VCaP (cell line): ENCODE measurements around the gene PPARGC1A.

ENCODE experiments used
- H3K27ac ChIP-seq: fragments of 450-650 bp; 2 replicates; pipeline ENCODE4 v1.5.1; 2017
- CTCF ChIP-seq: fragments of 450-650 bp; conservative IDR thresholded peaks from 2 replicates; pipeline ENCODE4 v1.5.1; 2017; ENCODE audit warnings: mild to moderate bottlenecking, moderate library complexity

Gene PPARGC1A

DNA sequence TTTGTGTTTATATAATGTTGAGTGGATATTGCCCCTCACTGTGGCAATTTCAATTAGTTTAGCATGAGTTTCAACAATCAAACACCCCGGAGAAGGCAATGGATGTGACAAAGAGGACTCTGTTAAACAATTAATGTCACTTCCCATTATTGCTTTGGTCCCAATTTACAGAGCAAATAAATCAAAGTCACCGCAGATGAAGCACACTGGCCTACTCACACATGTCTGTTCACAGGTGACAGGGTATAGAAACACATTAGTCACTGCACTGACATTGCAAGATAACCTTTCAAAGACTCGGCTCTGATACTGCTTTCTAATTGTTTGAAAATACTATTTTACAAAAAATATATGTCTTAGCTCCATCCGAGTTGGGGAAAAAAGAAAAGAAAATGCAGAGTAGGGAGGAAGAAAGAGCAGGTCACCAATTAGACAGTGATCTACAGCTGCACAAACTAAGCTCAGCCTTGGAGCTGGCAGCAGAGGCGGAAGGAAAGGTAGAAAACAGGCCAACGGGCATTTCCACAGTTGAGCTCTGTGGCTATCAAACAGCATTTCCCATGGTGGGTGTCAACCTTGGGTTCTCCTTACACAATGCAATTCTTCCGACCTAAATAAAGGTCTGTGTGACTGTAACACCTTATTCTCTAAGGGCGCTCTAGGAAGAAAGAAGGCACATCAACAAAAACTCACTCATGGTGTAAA is 53.9 kb downstream of the PPARGC1A start:
- H3K27ac ChIP-seq = no peak overlapping the region
- no peak for TF ChIP-seq CTCF

GRCh38 chr4:23828779-23829178 is 61.1 kb downstream of the PPARGC1A start:
- no peak overlapping the region for H3K27ac ChIP-seq
- TF ChIP-seq CTCF = no peak

GRCh38 chr4:23828020-23828715 is 61.7 kb downstream of the PPARGC1A start:
- TF ChIP-seq CTCF = no peak
- H3K27ac ChIP-seq = no peak overlapping the region

- H3K27ac ChIP-seq = no peak overlapping the region
- no peak for TF ChIP-seq CTCF
These were observed 67.7 kb downstream of the PPARGC1A start for GRCh38 chr4:23822181-23822580.

DNA sequence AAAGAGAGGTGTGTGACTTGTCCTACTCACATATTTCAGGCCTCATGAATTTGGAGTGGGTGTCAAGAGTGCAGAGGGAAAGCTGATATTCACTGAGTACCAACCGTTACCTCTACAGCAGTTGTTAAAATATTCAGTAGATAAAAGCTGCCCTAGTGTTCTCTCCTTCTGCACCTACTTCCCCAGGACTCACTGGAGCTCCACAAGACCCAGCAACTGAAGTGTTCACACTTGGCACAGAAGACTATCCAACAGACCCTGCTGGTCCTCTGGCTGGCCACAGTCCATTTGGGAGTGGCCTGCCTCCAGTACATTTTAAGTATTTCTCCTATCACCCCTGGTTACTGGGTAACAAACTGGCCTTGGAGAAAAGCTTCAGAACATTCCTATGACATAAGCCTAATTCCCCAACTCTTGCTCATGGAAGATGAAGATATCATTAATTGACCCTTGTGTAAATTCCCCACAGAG is 70.8 kb downstream of the PPARGC1A start:
- no peak overlapping the region for H3K27ac ChIP-seq
- TF ChIP-seq CTCF = no peak

GRCh38 chr4:23818097-23818885 is 71.6 kb downstream of the PPARGC1A start:
- TF ChIP-seq CTCF = no peak
- no peak overlapping the region for H3K27ac ChIP-seq
